Left colon (tissue), 2 donors: ENCODE measurements around the gene TMC1. TPM values are rescaled to one million over a fixed set of nuclear protein-coding genes. Genes with fewer than 3 reads are reported as not detected.
"Not testable (repeated sequence)": the region's sequence is repeated elsewhere in the genome, so short reads cannot be mapped to it uniquely, and the experiment has no call there.

Experiments
- ATAC-seq: fragments of 200-7000 bp; cut with Tn5 transposase; one replicate; pipeline ENCODE4 v1.9.1; 2020; ENCODE audit warnings: mild to moderate bottlenecking, moderate library complexity
- DNase-seq, 2 donors: peaks; one replicate each; pipeline ENCODE4 v3.0.0-alpha.2; 2020
- intact Hi-C, 2 donors: fragments of 100-400 bp; cut with DNase I in 1 of 2; cut with micrococcal nuclease in 1 of 2; formaldehyde crosslinking; loops; one replicate each; pipeline versions ENCODE4 v1.11.2 to v1.14.0; 2022; cut with DNase I, micrococcal nuclease
- total RNA-seq, 2 donors: library from RNA; stranded (reverse); fragmentation: NEBNext Ultra II Directional; extraction: Animal tissue kit (Norgen Biotek cat#: 25700); gene quantifications; one replicate each; pipeline ENCODE4 v1.2.1, GENCODE V29; 2021
- donor health status: DM: no; HTN: no; CAD: no.
- donor health status: DM: yes; HTN: yes; CAD: no.

TMC1 gene
- total RNA-seq, 2 donors from 2014 or later, result 0.28 to 0.40 TPM

- intact Hi-C loops, ATAC-seq, DNase-seq: not testable (repeated sequence)
Measured at GRCh38 chr9:72521011-72521410, 397 bp upstream of the TMC1 start.

- intact Hi-C loops, result no loop called here
- DNase-seq (peak; percentile 18 to 65), ATAC-seq (peak; percentile 89)
Measured at GRCh38 chr9:72524820-72525540, 3.6 kb downstream of the TMC1 start.

- DNase-seq (peak; percentile 68 to 79), ATAC-seq (peak; percentile 70)
- intact Hi-C loops, result no loop called here
Measured at GRCh38 chr9:72526901-72527800, 5.7 kb downstream of the TMC1 start.

- DNase-seq, result no peak
- intact Hi-C loops, result no loop called here
- no peak for ATAC-seq
Measured at GRCh38 chr9:72527801-72528195, 6.4 kb downstream of the TMC1 start.

- DNase-seq, result no peak
- no peak for ATAC-seq
- intact Hi-C loops, result no loop called here
Measured at GRCh38 chr9:72529531-72529930, 8.1 kb downstream of the TMC1 start.

GRCh38 chr9:72533322-72533721 is 11.9 kb downstream of the TMC1 start:
- intact Hi-C loops, result no loop called here
- ATAC-seq, result peak; percentile 85
- no peak for DNase-seq

GRCh38 chr9:72534931-72535330 is 13.5 kb downstream of the TMC1 start:
- intact Hi-C loops, result no loop called here
- DNase-seq (no peak), ATAC-seq (no peak)

GRCh38 chr9:72537011-72537545 is 15.7 kb downstream of the TMC1 start:
- intact Hi-C loops, result no loop called here
- ATAC-seq, result no peak
- no peak for DNase-seq

- ATAC-seq (no peak), DNase-seq (no peak)
- intact Hi-C loops, result no loop called here
Measured at GRCh38 chr9:72537671-72538070, 16.3 kb downstream of the TMC1 start.

GRCh38 chr9:72538921-72539702 is 17.7 kb downstream of the TMC1 start:
- no peak for ATAC-seq
- DNase-seq, result no peak
- intact Hi-C loops, result no loop called here

- DNase-seq (no peak), ATAC-seq (no peak)
- intact Hi-C loops, result no loop called here
Measured at GRCh38 chr9:72539824-72540347, 18.5 kb downstream of the TMC1 start.

- ATAC-seq (no peak), DNase-seq (no peak)
- intact Hi-C loops, result no loop called here
Measured at GRCh38 chr9:72540348-72540873, 19.0 kb downstream of the TMC1 start.

GRCh38 chr9:72542537-72542833 is 21.1 kb downstream of the TMC1 start:
- ATAC-seq, intact Hi-C loops, DNase-seq: not testable (repeated sequence)

GRCh38 chr9:72542917-72543316 is 21.5 kb downstream of the TMC1 start:
- intact Hi-C loops, result no loop called here
- DNase-seq (no peak), ATAC-seq (no peak)

- DNase-seq (no peak), ATAC-seq (no peak)
- intact Hi-C loops, result no loop called here
Measured at GRCh38 chr9:72551306-72551705, 29.9 kb downstream of the TMC1 start.

GRCh38 chr9:72552356-72552755 is 30.9 kb downstream of the TMC1 start:
- DNase-seq (no peak), ATAC-seq (no peak)
- intact Hi-C loops, result no loop called here

- ATAC-seq (peak; percentile 95), DNase-seq (no peak)
- intact Hi-C loops, result no loop called here
Measured at GRCh38 chr9:72554221-72554641, 32.8 kb downstream of the TMC1 start.

GRCh38 chr9:72557549-72557948 is 36.1 kb downstream of the TMC1 start:
- intact Hi-C loops, result no loop called here
- DNase-seq (no peak), ATAC-seq (no peak)

- intact Hi-C loops, result no loop called here
- DNase-seq, result no peak
- ATAC-seq, result no peak
Measured at GRCh38 chr9:72560086-72560485, 38.7 kb downstream of the TMC1 start.
